Panc1 (cell line): Measurements from ENCODE around the gene CD226. TPM values are rescaled to one million over a fixed set of nuclear protein-coding genes. Genes with fewer than 3 reads are reported as not detected.

Source experiments
- ATAC-seq: fragments of 200-7000 bp; cut with Tn5 transposase; 2 replicates; pipeline ENCODE4 v1.9.1; 2020; ENCODE audit warnings: mild to moderate bottlenecking, moderate library complexity
- BruUV-seq: library from RNA; stranded (reverse); fragments of 400-500 nt; replicated peaks from 2 replicates; lab custom pipeline; 2021; lab: Mats Ljungman, UMichigan
- CTCF ChIA-PET: fragments of 300-600 bp; sonication (Branson Sonifier 250); formaldehyde crosslinking; loops from one replicate; lab custom pipeline; 2022; ENCODE audit warnings: antibody characterized with exemption; lab: Charles Lee
- POLR2A ChIA-PET: fragments of 300-600 bp; sonication (Branson Sonifier 250); formaldehyde crosslinking; loops from one replicate; lab custom pipeline; 2022; ENCODE audit warnings: antibody characterized with exemption; lab: Charles Lee
- DNase-seq: peaks from one replicate; pipeline ENCODE4 v3.0.0-alpha.2; 2010; ENCODE audit warnings: low read depth, low spot score
- H3K27ac ChIP-seq: 2 replicates; pipeline ENCODE4 v1.5.1; 2011; ENCODE audit warnings: mild to moderate bottlenecking, low read length, inconsistent platforms
- H3K27me3 ChIP-seq: fragments of 200-500 bp; sonication (Bioruptor generic); 2 replicates; pipeline ENCODE4 v1.6.0; 2014; ENCODE audit warnings: low read length, inconsistent platforms; ENCODE audit not compliant: control insufficient read depth, insufficient read depth
- H3K36me3 ChIP-seq: fragments of 200-500 bp; sonication (Bioruptor generic); 2 replicates; pipeline ENCODE4 v1.5.1; 2014; ENCODE audit warnings: inconsistent platforms, mild to moderate bottlenecking, low read length, moderate library complexity; ENCODE audit not compliant: control insufficient read depth, insufficient read depth
- H3K4me1 ChIP-seq: 2 replicates; pipeline ENCODE4 v1.5.1; 2011; ENCODE audit warnings: inconsistent platforms, mild to moderate bottlenecking, low read length, moderate library complexity; ENCODE audit not compliant: control insufficient read depth, insufficient read depth
- H3K4me3 ChIP-seq, 2 experiments: 2 replicates each; pipeline ENCODE4 v1.5.1; 2011 to 2012; ENCODE audit warnings: low read depth in 2 of 2, low read length in 2 of 2, mild to moderate bottlenecking in 2 of 2, inconsistent platforms in 1 of 2, moderate library complexity in 1 of 2
- H3K9me3 ChIP-seq: fragments of 200-500 bp; sonication (Bioruptor generic); 2 replicates; pipeline ENCODE4 v1.5.1; 2014; ENCODE audit warnings: low read depth, mild to moderate bottlenecking, inconsistent platforms, low read length, moderate library complexity; ENCODE audit not compliant: control insufficient read depth, insufficient read depth
- CTCF ChIP-seq: fragments of 450-650 bp; IDR thresholded peaks from 2 replicates; pipeline ENCODE4 v1.5.1; 2017; ENCODE audit warnings: mild to moderate bottlenecking
- POLR2AphosphoS5 ChIP-seq: IDR thresholded peaks from 2 replicates; pipeline ENCODE4 v1.6.1; 2012; ENCODE audit warnings: mild to moderate bottlenecking, low read depth, low read length, moderate library complexity
- SIN3A ChIP-seq: IDR thresholded peaks from 2 replicates; pipeline ENCODE4 v1.6.1; 2012; ENCODE audit warnings: low read depth, mild to moderate bottlenecking, low read length, moderate library complexity, borderline replicate concordance; ENCODE audit not compliant: insufficient read depth
- TCF7L2 ChIP-seq: IDR thresholded peaks from 2 replicates; pipeline ENCODE4 v1.6.1; 2011; ENCODE audit warnings: mild to moderate bottlenecking, low read depth, low read length, inconsistent platforms
- in situ Hi-C: cut with HindIII; loops from 2 replicates; pipeline ENCODE4 v1.10.0; 2016; ENCODE audit warnings: low sequenced_read_pairs, low pct_unique_long_range_greater_than_20kb
- intact Hi-C: fragments of 100-400 bp; cut with micrococcal nuclease; formaldehyde crosslinking; loops from one replicate; pipeline ENCODE4 v1.10.0; 2022; ENCODE audit not compliant: unreplicated experiment
- total RNA-seq: library from RNA; stranded (reverse); gene quantifications from one replicate; pipeline ENCODE4 v1.2.1, GENCODE V29; 2021; ENCODE audit not compliant: unreplicated experiment
- TF ChIP-seq, protein P1 (sequence below), 2 experiments: IDR thresholded peaks; 2 replicates each; pipeline ENCODE4 v1.6.1; 2011 to 2012; ENCODE audit warnings: low read depth in 2 of 2, control low read depth in 1 of 2, low read length in 1 of 2, mild to moderate bottlenecking in 1 of 2, moderate library complexity in 1 of 2; ENCODE audit not compliant: insufficient read depth in 1 of 2

The CD226 gene
- total RNA-seq, 1 experiment from 2014 or later, result 0.95 TPM

GRCh38 chr18:69874058-69874457 is 73.6 kb downstream of the CD226 start:
- ATAC-seq, result no peak
- DNase-seq, result no peak
- no peak overlapping the region for H3K4me3 ChIP-seq
- POLR2A ChIA-PET, result no interaction called here
- no peak overlapping the region for H3K27ac ChIP-seq
- no peak for TF ChIP-seq POLR2AphosphoS5
- TF ChIP-seq TCF7L2, result no peak
- no peak for TF ChIP-seq SIN3A
- TF ChIP-seq, protein P1, sequence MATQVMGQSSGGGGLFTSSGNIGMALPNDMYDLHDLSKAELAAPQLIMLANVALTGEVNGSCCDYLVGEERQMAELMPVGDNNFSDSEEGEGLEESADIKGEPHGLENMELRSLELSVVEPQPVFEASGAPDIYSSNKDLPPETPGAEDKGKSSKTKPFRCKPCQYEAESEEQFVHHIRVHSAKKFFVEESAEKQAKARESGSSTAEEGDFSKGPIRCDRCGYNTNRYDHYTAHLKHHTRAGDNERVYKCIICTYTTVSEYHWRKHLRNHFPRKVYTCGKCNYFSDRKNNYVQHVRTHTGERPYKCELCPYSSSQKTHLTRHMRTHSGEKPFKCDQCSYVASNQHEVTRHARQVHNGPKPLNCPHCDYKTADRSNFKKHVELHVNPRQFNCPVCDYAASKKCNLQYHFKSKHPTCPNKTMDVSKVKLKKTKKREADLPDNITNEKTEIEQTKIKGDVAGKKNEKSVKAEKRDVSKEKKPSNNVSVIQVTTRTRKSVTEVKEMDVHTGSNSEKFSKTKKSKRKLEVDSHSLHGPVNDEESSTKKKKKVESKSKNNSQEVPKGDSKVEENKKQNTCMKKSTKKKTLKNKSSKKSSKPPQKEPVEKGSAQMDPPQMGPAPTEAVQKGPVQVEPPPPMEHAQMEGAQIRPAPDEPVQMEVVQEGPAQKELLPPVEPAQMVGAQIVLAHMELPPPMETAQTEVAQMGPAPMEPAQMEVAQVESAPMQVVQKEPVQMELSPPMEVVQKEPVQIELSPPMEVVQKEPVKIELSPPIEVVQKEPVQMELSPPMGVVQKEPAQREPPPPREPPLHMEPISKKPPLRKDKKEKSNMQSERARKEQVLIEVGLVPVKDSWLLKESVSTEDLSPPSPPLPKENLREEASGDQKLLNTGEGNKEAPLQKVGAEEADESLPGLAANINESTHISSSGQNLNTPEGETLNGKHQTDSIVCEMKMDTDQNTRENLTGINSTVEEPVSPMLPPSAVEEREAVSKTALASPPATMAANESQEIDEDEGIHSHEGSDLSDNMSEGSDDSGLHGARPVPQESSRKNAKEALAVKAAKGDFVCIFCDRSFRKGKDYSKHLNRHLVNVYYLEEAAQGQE (IDR thresholded peaks at IDR 0.05; ENCODE audit: insufficient read depth in 1 of 2, low read depth in 2 of 2, low read length in 1 of 2), result no peak
- no peak for TF ChIP-seq CTCF
- no peaks in the 10 kb centered on the region for H3K27me3 ChIP-seq
- no peaks in the 10 kb centered on the region for H3K36me3 ChIP-seq
- CTCF ChIA-PET, result no interaction called here
- in situ Hi-C loops, result no loop called here
- intact Hi-C loops, result no loop called here
- no TSS peak for BruUV-seq
- no peaks in the 10 kb centered on the region for H3K9me3 ChIP-seq
- no peaks in the 10 kb centered on the region for H3K4me1 ChIP-seq

DNA sequence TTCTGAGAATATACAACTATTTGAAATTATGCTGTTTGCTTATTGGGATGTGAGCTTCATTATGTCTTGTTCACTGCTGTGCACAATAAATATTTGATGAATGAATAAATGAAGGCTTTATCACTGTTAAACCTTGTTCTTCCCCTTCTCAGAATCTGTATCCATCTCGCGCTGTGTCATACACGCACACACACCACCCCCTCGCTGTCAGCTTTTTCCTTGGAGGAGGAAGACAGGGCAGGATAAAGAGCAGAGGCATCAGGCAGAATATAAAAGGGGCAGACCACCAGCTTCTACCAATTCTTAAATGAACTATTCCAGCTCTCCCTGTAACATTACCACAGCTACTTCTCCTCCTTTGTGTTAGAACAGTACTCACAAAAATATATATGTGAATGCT is 75.0 kb downstream of the CD226 start:
- H3K27ac ChIP-seq, result no peak overlapping the region
- intact Hi-C loops, result no loop called here
- ChIA-PET POLR2A (no interaction called here), CTCF (no interaction called here)
- no peaks in the 10 kb centered on the region for H3K36me3 ChIP-seq
- no peaks in the 10 kb centered on the region for H3K4me1 ChIP-seq
- ATAC-seq (no peak), DNase-seq (no peak)
- TF ChIP-seq POLR2AphosphoS5, result no peak
- no peak for TF ChIP-seq CTCF
- no peak for TF ChIP-seq TCF7L2
- TF ChIP-seq SIN3A, result no peak
- TF ChIP-seq, protein P1 (IDR thresholded peaks at IDR 0.05; ENCODE audit: insufficient read depth in 1 of 2, low read depth in 2 of 2, low read length in 1 of 2), result no peak
- H3K9me3 ChIP-seq, result no peaks in the 10 kb centered on the region
- H3K27me3 ChIP-seq, result no peaks in the 10 kb centered on the region
- in situ Hi-C loops, result no loop called here
- no TSS peak for BruUV-seq
- H3K4me3 ChIP-seq, result no peak overlapping the region
